HCT116 (cell line): ENCODE results near the gene CCDC102B. TPM values are rescaled to one million over a fixed set of nuclear protein-coding genes. Genes with fewer than 3 reads are reported as not detected.

Experiments
- ATAC-seq: fragments of 200-7000 bp; cut with Tn5 transposase; 2 replicates; pipeline ENCODE4 v1.9.1; 2020; ENCODE audit warnings: mild to moderate bottlenecking, moderate library complexity
- BruUV-seq: library from RNA; stranded (reverse); fragments of 400-500 nt; replicated peaks from 2 replicates; lab custom pipeline; 2021; lab: Mats Ljungman, UMichigan
- CTCF ChIA-PET: fragments of 300-600 bp; sonication (Branson Sonifier 250); formaldehyde crosslinking; loops from one replicate; lab custom pipeline; 2021; ENCODE audit warnings: antibody characterized with exemption; lab: Charles Lee
- POLR2A ChIA-PET: fragments of 300-600, 350-600 bp; sonication (Branson Sonifier 250); formaldehyde crosslinking; loops from one replicate; lab custom pipeline; 2021; ENCODE audit warnings: antibody characterized with exemption; lab: Charles Lee
- RAD21 ChIA-PET, 2 experiments: fragments of 300-600 bp; sonication (Branson Sonifier 250); formaldehyde crosslinking; loops; one replicate each; lab custom pipeline; 2023; ENCODE audit warnings: low total read pairs in 2 of 2; ENCODE audit not compliant: uncharacterized antibody in 2 of 2, unreplicated experiment in 2 of 2, low non-redundant PET in 1 of 2; lab: Charles Lee
- DNase-seq: peaks from one replicate; pipeline ENCODE4 v3.0.0-alpha.2; 2010; ENCODE audit warnings: low read depth, low spot score
- H2AFZ ChIP-seq: fragments of 200-600 bp; shearing (Covaris generic), sonication (generic); 2 replicates; pipeline ENCODE4 v1.6.1; 2017; ENCODE audit warnings: low read depth, mixed run types, mixed read lengths, antibody characterized with exemption, low read length; ENCODE audit not compliant: poor library complexity, severe bottlenecking
- H3K27ac ChIP-seq: 2 replicates; pipeline ENCODE4 v1.5.1; 2012; ENCODE audit warnings: low read depth, low read length
- H3K27me3 ChIP-seq: fragments of 200-600 bp; sonication (generic); 2 replicates; pipeline ENCODE4 v1.6.1; 2016; ENCODE audit warnings: mixed run types, low read length, mixed read lengths; ENCODE audit not compliant: insufficient read depth
- H3K36me3 ChIP-seq, 2 experiments: fragments of 200-500 bp in 1 of 2; fragments of 200-600 bp in 1 of 2; sonication (Bioruptor generic) in 1 of 2; sonication (generic) in 1 of 2; 2 replicates each; pipeline versions ENCODE4 v1.5.1 to v1.6.1; 2014 to 2016; ENCODE audit warnings: low read length in 2 of 2, inconsistent platforms in 1 of 2, mixed read lengths in 1 of 2, mixed run types in 1 of 2; ENCODE audit not compliant: insufficient read depth in 2 of 2, control insufficient read depth in 1 of 2
- H3K4me1 ChIP-seq, 2 experiments: fragments of 200-600 bp in 1 of 2; sonication (generic) in 1 of 2; 2 replicates each; pipeline versions ENCODE4 v1.5.1 to v1.6.1; 2012 to 2017; ENCODE audit warnings: low read length in 2 of 2, inconsistent platforms in 1 of 2, mild to moderate bottlenecking in 1 of 2, mixed read lengths in 1 of 2, mixed run types in 1 of 2, moderate library complexity in 1 of 2; ENCODE audit not compliant: insufficient read depth in 2 of 2, control insufficient read depth in 1 of 2
- H3K4me2 ChIP-seq: fragments of 200-600 bp; sonication (generic); 2 replicates; pipeline ENCODE4 v1.6.1; 2017; ENCODE audit warnings: mixed run types, low read length, mixed read lengths
- H3K4me3 ChIP-seq, 2 experiments: fragments of 200-600 bp in 1 of 2; sonication (generic) in 1 of 2; replicated peaks in 1 of 2; 2 replicates each; pipeline ENCODE4 v1.5.1; 2011 to 2016; ENCODE audit warnings: low read length in 2 of 2, control low read depth in 1 of 2, low read depth in 1 of 2, mild to moderate bottlenecking in 1 of 2, mixed read lengths in 1 of 2, mixed run types in 1 of 2
- H3K79me2 ChIP-seq: fragments of 200-600 bp; sonication (generic); 2 replicates; pipeline ENCODE4 v1.6.1; 2017; ENCODE audit warnings: mild to moderate bottlenecking, mixed run types, low read length, moderate library complexity, mixed read lengths; ENCODE audit not compliant: insufficient read depth
- H3K9ac ChIP-seq: fragments of 200-600 bp; sonication (generic); 2 replicates; pipeline ENCODE4 v1.6.1; 2016; ENCODE audit warnings: low read length, mixed read lengths
- H3K9me2 ChIP-seq: fragments of 200-600 bp; sonication (generic), shearing (Covaris generic); 2 replicates; pipeline ENCODE4 v1.6.1; 2017; ENCODE audit warnings: mixed run types, mild to moderate bottlenecking, moderate library complexity; ENCODE audit not compliant: insufficient read depth
- H3K9me3 ChIP-seq, 2 experiments: fragments of 200-500 bp in 1 of 2; fragments of 200-600 bp in 1 of 2; sonication (Bioruptor generic) in 1 of 2; sonication (generic) in 1 of 2; 2 replicates each; pipeline ENCODE4 v1.6.1; 2014 to 2017; ENCODE audit warnings: low read length in 2 of 2, mixed read lengths in 2 of 2, inconsistent platforms in 1 of 2, low read depth in 1 of 2, mild to moderate bottlenecking in 1 of 2, mixed run types in 1 of 2, moderate library complexity in 1 of 2; ENCODE audit not compliant: control insufficient read depth in 1 of 2, insufficient read depth in 1 of 2
- H4K20me1 ChIP-seq: fragments of 200-600 bp; sonication (generic), shearing (Covaris generic); 2 replicates; pipeline ENCODE4 v1.6.1; 2017; ENCODE audit warnings: mixed run types, mild to moderate bottlenecking, moderate library complexity; ENCODE audit not compliant: insufficient read depth
- CBX3 ChIP-seq: IDR thresholded peaks from 2 replicates; pipeline ENCODE4 v1.6.1; 2012; ENCODE audit warnings: low read depth
- CEBPB ChIP-seq: IDR thresholded peaks from 2 replicates; pipeline ENCODE4 v1.6.1; 2012; ENCODE audit warnings: low read depth
- EGR1 ChIP-seq: IDR thresholded peaks from 2 replicates; pipeline ENCODE4 v1.6.1; 2012; ENCODE audit warnings: low read depth
- ELF1 ChIP-seq: IDR thresholded peaks from 2 replicates; pipeline ENCODE4 v1.6.1; 2012; ENCODE audit warnings: low read depth, borderline replicate concordance
- EZH2 ChIP-seq: fragments of 200-600 bp; sonication (generic); IDR thresholded peaks from 2 replicates; pipeline ENCODE4 v1.6.1; 2017; ENCODE audit warnings: antibody characterized with exemption, mixed run types
- EZH2phosphoT487 ChIP-seq: fragments of 200-600 bp; IDR thresholded peaks from 2 replicates; pipeline ENCODE4 v1.6.1; 2018; ENCODE audit warnings: antibody characterized with exemption, borderline replicate concordance
- FOSL1 ChIP-seq: IDR thresholded peaks from 2 replicates; pipeline ENCODE4 v1.6.1; 2012; ENCODE audit warnings: low read depth
- RAD21 ChIP-seq: IDR thresholded peaks from 2 replicates; pipeline ENCODE4 v1.6.1; 2012; ENCODE audit warnings: low read depth, mild to moderate bottlenecking
- SIN3A ChIP-seq: IDR thresholded peaks from 2 replicates; pipeline ENCODE4 v1.6.1; 2012; ENCODE audit warnings: low read depth
- SP1 ChIP-seq: IDR thresholded peaks from 2 replicates; pipeline ENCODE4 v1.6.1; 2012; ENCODE audit warnings: low read depth
- SRF ChIP-seq: IDR thresholded peaks from 2 replicates; pipeline ENCODE4 v1.6.1; 2012; ENCODE audit warnings: low read depth
- TCF7L2 ChIP-seq: IDR thresholded peaks from 2 replicates; pipeline ENCODE4 v1.7.0; 2011; ENCODE audit warnings: borderline replicate concordance, inconsistent platforms; ENCODE audit not compliant: insufficient read depth, insufficient read length; ENCODE audit errors: extremely low read depth
- YY1 ChIP-seq: IDR thresholded peaks from 2 replicates; pipeline ENCODE4 v1.6.1; 2011; ENCODE audit warnings: low read length, low read depth, moderate library complexity, mild to moderate bottlenecking; ENCODE audit not compliant: insufficient replicate concordance; ENCODE audit errors: extremely low read depth
- ZNF274 ChIP-seq: fragments of 200-500 bp; sonication (Bioruptor generic); IDR thresholded peaks from 2 replicates; pipeline ENCODE4 v1.6.1; 2014; ENCODE audit warnings: mild to moderate bottlenecking, low read depth, low read length, inconsistent platforms
- intact Hi-C: fragments of 100-400 bp; cut with micrococcal nuclease; formaldehyde crosslinking; loops from 2 replicates; pipeline ENCODE4 v1.10.0; 2022
- total RNA-seq: library from RNA; stranded (reverse); gene quantifications from one replicate; pipeline ENCODE4 v1.2.1, GENCODE V29; 2021; ENCODE audit not compliant: unreplicated experiment
- TF ChIP-seq, protein P1 (sequence below): IDR thresholded peaks from 2 replicates; pipeline ENCODE4 v1.6.1; 2012
- TF ChIP-seq, protein P2 (sequence below): IDR thresholded peaks from 2 replicates; pipeline ENCODE4 v1.6.1; 2012; ENCODE audit warnings: low read depth
- TF ChIP-seq, protein P3 (sequence below): IDR thresholded peaks from 2 replicates; pipeline ENCODE4 v1.6.1; 2012
- TF ChIP-seq, protein P4 (sequence below), 3 experiments: fragments of 200-600 bp in 1 of 3; sonication (generic) in 1 of 3; IDR thresholded peaks in 2 of 3; conservative IDR thresholded peaks in 1 of 3; 2 replicates each; pipeline ENCODE4 v1.5.1; 2012 to 2017; ENCODE audit warnings: low read depth in 2 of 3, low read length in 2 of 3, antibody characterized with exemption in 1 of 3, borderline replicate concordance in 1 of 3, control low read depth in 1 of 3, mild to moderate bottlenecking in 1 of 3, mixed read lengths in 1 of 3, mixed run types in 1 of 3, moderate library complexity in 1 of 3; ENCODE audit not compliant: insufficient read depth in 1 of 3
- TF ChIP-seq, protein P5 (sequence below): IDR thresholded peaks from 2 replicates; pipeline ENCODE4 v1.6.1; 2011; ENCODE audit warnings: mild to moderate bottlenecking, low read length, moderate library complexity; ENCODE audit not compliant: insufficient replicate concordance; ENCODE audit errors: extremely low read depth

CCDC102B gene
- total RNA-seq, 1 experiment from 2014 or later = 1.9 TPM

DNA sequence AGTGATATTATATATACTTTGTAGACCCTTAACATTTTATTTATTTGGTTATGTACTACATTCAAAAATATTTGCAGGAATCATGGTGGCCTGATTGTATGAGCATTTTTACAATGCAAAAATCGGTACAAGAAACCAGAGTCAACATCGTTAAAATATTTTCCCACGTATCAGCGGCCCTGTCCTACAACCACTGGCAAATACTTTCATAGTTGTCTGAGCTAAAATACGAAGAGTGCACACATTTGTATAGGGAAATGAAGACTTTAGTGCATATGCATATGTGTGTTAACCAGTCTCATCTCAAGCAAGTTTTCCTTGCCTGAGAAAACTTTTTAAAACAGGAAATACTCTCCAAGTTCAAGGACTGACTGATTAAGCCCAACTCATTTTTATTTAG is 35.9 kb downstream of the CCDC102B start:
- H3K4me2 ChIP-seq = no peak overlapping the region
- no peak for ATAC-seq

More for the DNA sequence above, 35.9 kb downstream of the CCDC102B start:
- no peaks in the 10 kb centered on the region for H3K9me3 ChIP-seq
- no peak for DNase-seq
- H3K27ac ChIP-seq = no peak overlapping the region
- H3K79me2 ChIP-seq = no peaks in the 10 kb centered on the region
- no peaks in the 10 kb centered on the region for H3K4me1 ChIP-seq
- ChIA-PET CTCF (no interaction called here), RAD21 (no interaction called here), POLR2A (no interaction called here)
- intact Hi-C loops = no loop called here
- H3K27me3 ChIP-seq = no peaks in the 10 kb centered on the region
- BruUV-seq = no TSS peak
- H3K36me3 ChIP-seq = no peaks in the 10 kb centered on the region
- H3K4me3 ChIP-seq = no peak overlapping the region
- no peak overlapping the region for H2AFZ ChIP-seq
- TF ChIP-seq RAD21 (no peak), YY1 (no peak), SIN3A (no peak), CBX3 (no peak), ELF1 (no peak), ZNF274 (no peak), SRF (no peak), FOSL1 (no peak), EZH2phosphoT487 (no peak), TCF7L2 (no peak), EZH2 (no peak), CEBPB (no peak), EGR1 (no peak), SP1 (no peak)
- TF ChIP-seq, protein P1, sequence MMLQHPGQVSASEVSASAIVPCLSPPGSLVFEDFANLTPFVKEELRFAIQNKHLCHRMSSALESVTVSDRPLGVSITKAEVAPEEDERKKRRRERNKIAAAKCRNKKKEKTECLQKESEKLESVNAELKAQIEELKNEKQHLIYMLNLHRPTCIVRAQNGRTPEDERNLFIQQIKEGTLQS = no peak
- TF ChIP-seq, protein P2, sequence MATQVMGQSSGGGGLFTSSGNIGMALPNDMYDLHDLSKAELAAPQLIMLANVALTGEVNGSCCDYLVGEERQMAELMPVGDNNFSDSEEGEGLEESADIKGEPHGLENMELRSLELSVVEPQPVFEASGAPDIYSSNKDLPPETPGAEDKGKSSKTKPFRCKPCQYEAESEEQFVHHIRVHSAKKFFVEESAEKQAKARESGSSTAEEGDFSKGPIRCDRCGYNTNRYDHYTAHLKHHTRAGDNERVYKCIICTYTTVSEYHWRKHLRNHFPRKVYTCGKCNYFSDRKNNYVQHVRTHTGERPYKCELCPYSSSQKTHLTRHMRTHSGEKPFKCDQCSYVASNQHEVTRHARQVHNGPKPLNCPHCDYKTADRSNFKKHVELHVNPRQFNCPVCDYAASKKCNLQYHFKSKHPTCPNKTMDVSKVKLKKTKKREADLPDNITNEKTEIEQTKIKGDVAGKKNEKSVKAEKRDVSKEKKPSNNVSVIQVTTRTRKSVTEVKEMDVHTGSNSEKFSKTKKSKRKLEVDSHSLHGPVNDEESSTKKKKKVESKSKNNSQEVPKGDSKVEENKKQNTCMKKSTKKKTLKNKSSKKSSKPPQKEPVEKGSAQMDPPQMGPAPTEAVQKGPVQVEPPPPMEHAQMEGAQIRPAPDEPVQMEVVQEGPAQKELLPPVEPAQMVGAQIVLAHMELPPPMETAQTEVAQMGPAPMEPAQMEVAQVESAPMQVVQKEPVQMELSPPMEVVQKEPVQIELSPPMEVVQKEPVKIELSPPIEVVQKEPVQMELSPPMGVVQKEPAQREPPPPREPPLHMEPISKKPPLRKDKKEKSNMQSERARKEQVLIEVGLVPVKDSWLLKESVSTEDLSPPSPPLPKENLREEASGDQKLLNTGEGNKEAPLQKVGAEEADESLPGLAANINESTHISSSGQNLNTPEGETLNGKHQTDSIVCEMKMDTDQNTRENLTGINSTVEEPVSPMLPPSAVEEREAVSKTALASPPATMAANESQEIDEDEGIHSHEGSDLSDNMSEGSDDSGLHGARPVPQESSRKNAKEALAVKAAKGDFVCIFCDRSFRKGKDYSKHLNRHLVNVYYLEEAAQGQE = no peak
- TF ChIP-seq, protein P3, sequence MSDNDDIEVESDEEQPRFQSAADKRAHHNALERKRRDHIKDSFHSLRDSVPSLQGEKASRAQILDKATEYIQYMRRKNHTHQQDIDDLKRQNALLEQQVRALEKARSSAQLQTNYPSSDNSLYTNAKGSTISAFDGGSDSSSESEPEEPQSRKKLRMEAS = no peak
- TF ChIP-seq, protein P4, sequence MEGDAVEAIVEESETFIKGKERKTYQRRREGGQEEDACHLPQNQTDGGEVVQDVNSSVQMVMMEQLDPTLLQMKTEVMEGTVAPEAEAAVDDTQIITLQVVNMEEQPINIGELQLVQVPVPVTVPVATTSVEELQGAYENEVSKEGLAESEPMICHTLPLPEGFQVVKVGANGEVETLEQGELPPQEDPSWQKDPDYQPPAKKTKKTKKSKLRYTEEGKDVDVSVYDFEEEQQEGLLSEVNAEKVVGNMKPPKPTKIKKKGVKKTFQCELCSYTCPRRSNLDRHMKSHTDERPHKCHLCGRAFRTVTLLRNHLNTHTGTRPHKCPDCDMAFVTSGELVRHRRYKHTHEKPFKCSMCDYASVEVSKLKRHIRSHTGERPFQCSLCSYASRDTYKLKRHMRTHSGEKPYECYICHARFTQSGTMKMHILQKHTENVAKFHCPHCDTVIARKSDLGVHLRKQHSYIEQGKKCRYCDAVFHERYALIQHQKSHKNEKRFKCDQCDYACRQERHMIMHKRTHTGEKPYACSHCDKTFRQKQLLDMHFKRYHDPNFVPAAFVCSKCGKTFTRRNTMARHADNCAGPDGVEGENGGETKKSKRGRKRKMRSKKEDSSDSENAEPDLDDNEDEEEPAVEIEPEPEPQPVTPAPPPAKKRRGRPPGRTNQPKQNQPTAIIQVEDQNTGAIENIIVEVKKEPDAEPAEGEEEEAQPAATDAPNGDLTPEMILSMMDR (IDR thresholded peaks at IDR 0.05 in 2 of 3, conservative IDR thresholded peaks at IDR 0.05 in 1 of 3; ENCODE audit: borderline replicate concordance in 1 of 3, insufficient read depth in 1 of 3, low read depth in 2 of 3, low read length in 2 of 3) = no peak
- TF ChIP-seq, protein P5, sequence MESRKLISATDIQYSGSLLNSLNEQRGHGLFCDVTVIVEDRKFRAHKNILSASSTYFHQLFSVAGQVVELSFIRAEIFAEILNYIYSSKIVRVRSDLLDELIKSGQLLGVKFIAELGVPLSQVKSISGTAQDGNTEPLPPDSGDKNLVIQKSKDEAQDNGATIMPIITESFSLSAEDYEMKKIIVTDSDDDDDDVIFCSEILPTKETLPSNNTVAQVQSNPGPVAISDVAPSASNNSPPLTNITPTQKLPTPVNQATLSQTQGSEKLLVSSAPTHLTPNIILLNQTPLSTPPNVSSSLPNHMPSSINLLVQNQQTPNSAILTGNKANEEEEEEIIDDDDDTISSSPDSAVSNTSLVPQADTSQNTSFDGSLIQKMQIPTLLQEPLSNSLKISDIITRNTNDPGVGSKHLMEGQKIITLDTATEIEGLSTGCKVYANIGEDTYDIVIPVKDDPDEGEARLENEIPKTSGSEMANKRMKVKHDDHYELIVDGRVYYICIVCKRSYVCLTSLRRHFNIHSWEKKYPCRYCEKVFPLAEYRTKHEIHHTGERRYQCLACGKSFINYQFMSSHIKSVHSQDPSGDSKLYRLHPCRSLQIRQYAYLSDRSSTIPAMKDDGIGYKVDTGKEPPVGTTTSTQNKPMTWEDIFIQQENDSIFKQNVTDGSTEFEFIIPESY = no peak
- H3K9ac ChIP-seq = no peak overlapping the region
- no peaks in the 10 kb centered on the region for H4K20me1 ChIP-seq
- no peaks in the 10 kb centered on the region for H3K9me2 ChIP-seq
